ENCODE results near the gene RCAN2.
"Not testable (repeated sequence)": the region's sequence is repeated elsewhere in the genome, so short reads cannot be mapped to it uniquely, and the experiment has no call there.

Gene RCAN2

DNA sequence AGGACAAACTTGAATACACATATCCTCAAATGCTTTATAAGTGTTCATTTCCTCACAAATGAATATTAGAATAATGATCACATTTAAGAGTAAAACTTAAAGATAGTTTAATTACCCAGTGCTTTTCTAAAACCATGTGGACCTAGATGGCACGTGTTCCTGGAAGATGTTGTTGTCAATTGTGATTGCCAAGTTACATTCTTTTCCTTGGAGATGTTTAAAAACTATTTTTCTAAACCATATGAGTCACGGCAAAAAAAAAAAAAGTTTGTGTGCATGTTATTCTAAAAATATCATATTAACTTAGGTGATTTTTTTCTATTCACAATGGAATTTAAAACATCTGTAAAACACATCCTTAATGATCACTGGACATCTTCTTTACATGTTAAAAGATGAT lies 51.1 kb downstream of the RCAN2 start:
- DNase-seq (ENCODE audit: low spot score) = no peak

DNA sequence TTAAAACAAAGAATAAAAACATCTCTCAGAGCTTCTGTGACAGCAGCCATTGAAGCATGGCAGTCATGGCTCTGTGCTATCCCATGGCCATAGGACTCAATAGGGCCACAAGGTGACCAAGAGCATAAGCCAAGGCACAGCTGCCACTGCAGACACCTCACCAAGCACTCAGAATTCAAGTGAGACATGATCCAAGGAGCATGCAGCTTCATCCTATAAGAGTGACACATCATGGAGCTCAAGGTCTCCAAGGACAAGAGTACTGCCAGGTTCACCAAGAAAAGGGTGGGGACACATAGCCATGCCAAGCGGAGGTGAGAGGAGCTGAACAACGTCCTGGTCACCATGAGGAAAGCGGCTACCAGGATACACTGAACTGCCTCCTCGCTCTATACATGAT lies 53.0 kb downstream of the RCAN2 start:
- DNase-seq (ENCODE audit: low spot score) = no peak

DNA sequence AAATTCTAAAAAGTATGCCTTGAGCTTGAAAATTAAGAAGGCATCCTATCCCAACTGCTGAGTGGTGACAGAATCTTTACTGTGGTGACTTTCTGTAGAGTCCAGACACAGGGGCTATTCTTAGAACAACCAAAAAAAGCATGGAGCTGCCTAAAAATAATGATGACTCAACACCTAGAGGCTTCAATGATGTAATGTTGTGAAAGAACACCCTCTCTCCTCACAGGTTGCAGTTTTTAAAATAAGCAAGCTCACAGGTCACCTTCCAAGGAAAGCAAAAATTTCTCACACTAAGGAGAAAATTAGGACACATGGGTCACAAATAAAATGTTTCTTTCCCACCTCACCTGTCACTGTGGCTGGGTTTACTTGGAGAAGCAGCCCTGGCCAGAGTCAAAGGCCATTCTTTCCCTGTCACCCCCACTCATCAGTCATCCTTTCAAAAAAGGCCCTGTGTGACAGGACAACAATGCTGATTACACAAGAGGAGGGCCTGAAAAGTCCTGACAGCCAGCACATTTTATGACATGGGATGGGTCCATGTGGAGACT lies 53.5 kb downstream of the RCAN2 start:
- no peak for DNase-seq (ENCODE audit: low spot score)

DNA sequence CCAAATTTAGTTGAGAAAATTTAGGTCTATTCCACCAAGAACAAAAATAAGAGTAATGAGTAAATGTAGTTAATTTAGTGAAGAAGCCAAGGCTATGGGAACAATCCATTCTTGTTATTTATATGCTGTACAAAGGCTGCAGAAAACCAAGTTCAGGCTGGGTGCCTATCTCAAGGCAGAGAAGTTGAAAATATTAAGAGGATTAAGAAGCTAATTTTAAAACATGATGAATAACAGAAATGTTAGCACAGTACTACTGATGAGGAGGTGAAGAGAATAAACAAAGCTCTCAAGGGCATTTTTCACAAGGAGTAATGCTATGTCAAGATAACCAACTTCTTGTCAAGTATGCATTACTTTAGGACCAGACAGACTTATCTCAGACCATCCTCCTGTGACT lies 68.6 kb downstream of the RCAN2 start:
- DNase-seq (ENCODE audit: low spot score) = no peak

DNA sequence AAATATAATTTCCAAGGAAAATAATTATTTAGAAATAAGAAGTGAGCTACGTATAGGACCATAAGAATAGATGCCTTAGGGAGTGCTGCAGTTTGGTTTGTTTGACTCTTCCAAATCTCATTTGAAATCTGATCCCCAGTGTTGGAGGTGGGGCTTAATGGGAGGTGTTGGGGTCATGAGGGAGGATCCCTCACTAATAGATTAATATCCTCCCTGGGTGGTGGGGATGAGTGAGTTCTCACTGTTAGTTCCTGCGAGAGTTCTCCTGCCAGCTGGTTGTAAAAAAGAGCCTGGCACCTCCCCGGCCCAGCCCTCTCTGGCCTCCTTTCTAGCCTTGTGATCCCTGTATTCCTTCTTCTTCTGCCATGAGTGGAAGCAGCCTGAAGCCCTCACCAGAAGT lies 69.3 kb downstream of the RCAN2 start:
- DNase-seq (ENCODE audit: low spot score) = no peak

DNA sequence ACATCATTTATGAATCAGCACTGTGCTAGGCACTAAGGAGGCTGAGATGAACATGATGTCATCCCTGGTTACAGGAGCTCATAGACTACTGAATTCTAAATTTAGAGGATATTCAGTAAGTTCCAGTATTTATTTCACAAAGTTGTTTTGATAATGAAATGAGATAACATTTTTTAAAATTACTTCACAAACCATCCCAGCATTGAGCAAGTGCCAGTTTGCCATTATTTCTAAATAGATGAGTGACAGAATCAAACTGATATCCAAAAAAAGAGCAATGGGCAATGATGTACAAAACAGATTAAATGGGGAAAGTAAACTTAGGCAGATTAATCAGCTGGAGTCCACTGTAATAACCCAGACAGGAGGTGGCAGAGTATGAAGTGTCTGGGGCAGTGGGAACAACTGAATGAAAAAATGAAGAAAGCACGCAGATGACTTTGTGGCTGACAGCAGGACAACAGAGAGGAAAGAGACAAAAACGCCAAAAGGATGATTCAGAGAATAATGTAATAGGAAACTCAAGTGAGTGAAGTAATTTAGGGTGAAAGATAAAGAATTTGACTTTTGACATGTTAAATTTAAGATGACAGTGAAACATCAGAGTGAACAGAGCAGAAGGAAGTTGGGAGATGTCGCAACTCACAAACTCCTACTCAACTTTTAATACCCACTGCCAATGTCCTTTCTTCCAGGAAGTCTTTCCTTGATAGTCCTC lies 70.2 kb downstream of the RCAN2 start:
- DNase-seq (ENCODE audit: low spot score) = no peak

DNA sequence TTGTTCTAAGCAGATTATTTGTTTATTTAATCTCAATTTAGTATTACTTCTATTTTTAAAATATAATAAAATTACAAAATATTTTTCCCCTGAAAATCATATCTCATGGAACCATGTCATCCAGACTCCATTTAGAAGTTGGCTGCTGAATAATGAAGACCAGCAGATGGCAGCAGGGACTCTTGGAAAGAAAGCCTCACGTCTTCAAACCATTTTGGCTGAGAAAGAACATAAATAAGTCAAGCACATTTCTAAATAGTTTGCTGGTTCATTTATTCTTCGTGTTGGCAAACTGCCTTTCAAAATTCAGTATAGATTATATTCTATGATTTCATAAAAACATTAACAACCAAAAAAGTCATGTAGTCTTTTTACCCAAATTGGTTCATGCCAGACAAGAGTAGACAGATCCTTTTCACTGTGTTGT lies 71.7 kb downstream of the RCAN2 start:
- peak; percentile 88 for DNase-seq (ENCODE audit: low spot score)

DNA sequence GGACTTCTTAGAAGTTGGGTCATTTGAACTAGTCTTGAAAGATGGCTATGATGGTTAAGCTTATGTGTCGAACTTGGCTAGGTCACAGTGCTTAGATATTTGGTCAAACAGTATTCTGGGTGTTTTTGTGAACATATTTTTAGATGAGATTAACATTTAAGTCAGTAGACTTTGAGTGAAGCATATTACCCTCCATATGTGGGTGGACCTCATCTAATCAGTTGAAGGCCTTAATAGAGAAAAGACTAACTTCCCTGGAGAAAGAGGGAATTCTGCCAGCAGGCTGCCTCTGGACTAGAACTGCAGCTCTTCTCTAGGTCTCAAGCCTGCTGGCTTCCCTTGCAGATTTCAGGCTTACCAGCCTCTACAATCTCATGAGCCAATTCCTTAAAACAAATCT lies 76.9 kb downstream of the RCAN2 start:
- no peak for DNase-seq (ENCODE audit: low spot score)

DNA sequence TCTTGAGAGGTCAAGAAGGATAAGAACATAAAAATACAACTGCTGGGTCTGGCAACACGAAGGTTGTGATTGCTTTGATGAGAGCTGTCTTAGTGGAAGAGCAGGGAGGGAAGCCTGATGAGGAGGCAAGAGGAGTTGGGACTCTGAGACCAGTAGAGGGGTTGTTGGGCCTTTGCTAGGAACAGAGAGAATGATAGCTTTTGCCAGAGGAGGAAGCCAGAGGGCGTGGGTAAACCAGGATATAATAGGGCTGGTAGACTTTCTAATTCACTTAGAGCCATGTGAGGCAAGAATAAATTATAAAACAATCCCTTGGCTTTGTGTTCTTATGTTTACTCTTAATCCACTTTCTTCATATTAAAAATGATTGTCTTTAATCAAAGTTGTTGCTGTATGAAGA lies 78.6 kb downstream of the RCAN2 start:
- DNase-seq (ENCODE audit: low spot score) = no peak

DNA sequence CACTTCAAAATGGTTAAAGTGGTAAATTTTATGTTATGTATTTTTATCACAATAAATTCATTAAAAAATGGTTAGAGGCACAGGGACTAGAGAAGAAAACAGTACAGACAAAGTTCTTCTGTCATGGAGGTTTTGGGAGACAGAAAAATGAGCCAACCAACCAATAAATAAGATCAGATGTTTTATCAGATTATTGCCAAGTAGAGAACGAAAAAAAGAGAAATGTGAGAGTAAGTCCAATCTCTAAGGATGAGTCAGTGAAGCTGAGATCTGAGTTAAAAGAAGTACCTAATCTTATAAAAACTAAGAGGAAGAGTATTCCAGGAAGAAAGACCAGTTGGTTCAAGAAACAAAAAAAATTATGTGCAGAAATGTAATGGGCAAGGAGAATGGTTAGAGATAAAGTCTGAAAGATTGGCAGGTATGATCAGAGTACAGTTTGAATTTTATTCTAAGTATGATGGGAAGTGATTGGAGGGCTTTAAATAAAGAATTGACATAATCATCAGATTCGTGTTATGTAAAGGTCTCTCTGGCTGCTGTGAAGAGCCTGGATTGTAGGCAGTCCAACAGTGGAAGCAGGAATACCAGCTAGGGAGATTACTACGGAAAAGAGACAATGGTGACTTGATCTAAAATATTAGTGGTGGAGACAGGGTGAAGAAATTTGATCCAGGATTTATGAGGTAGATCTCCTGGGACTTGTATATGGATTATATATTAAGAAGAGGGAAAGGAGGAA lies 79.6 kb downstream of the RCAN2 start:
- DNase-seq (ENCODE audit: low spot score) = no peak

DNA sequence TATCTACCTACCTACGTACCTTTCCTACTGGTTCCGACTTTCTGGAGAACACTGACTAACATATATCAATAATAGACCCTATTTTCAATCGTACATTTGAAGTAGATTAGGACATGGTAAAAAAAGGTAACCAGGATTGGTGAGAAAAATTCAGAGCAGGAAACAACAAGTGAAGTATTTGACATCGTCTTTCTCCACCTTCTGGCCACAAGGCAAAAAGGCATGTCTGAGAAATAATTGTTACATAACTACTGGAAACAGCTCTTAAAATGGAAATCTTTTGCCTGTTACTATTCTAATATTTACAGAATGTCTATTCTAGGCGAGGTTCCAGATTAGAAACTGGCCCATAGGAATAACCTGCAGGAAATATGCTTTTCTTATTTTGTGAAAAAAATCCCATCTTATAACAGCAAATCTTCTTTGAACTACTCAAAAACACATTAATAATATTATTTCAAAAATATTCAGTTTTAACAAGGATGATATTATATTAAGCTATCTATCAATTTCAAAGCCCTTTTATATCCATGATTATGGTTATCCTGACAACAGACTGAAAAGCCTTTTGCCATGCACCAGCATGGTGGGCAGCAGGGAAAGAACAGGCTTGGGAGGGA lies 80.8 kb downstream of the RCAN2 start:
- peak; percentile 84 for DNase-seq (ENCODE audit: low spot score)

DNA sequence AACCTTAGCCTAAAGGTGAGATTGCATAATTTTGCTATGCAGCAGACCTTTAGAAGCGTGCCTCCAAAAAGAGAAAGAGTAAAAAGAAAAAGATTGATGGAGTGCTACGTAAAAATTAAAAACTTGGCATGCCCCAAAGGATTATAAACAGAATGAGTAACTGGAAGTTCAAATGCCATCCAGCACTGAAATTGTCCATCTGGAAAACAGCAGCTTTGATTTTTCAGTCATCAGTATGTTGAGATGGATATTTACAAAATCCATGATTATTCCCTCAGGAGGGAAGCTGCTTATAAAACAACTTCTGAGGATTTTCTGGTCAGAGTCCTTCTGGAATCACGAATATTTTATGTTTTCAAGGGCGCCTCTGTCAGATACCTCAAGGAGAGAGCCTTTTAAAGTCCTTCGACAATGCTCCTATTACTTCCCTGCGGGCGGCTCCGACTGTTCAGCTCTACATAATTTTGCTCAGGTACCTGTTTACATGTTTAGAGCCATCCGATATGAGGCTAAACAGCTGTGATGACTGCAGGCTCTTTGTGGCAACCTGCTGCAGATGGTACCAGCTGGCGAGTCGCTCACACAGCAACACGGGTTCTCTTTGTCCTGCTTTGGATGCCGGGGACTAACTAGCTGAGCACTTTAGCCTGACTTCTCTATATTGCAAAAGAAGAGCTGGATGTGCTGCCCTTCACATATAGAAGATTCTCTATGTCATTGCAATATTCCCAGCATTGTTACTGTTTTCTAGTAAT lies 83.3 kb downstream of the RCAN2 start:
- DNase-seq (ENCODE audit: low spot score) = peak; percentile 44

DNA sequence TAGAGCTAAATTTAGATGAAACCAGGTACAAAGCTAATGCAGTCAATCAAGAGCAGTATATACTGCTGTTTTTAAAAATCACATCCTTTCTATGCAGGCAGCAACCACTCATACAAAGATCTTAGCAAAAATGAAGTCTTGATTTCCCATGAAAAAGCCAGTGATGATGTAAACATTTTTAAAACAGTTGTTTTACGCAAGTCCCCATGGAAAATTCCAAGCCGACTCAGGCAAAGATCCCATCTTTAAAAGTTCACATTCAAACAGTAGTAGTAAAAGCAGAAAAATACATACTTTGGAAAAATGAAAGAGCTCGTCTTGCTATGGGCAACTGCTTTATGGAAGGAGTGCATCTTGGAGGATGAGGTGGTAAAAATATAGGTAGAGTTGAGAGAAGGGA lies 84.0 kb downstream of the RCAN2 start:
- DNase-seq (ENCODE audit: low spot score) = no peak

DNA sequence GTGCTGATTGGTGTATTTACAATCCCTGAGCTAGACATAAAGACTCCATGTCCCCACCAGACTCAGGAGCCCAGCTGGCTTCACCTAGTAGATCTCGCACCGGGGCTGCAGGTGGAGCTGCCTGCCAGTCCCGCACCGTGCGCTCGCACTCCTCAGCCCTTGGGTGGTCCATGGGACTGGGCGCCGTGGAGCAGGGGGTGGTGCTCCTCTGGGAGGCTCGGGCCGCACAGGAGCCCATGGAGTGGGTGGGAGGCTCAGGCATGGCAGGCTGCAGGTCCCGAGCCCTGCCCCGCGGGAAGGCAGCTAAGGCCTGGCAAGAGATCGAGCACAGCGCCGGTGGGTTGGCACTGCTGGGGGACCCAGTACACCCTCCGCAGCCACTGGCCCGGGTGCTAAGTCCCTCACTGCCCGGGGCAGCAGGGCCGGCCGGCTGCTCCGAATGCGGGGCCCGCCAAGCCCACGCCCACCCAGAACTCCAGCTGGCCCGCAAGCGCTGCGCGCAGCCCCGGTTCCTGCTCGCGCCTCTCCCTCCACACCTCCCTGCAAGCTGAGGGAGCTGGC lies 85.5 kb downstream of the RCAN2 start:
- not testable (repeated sequence) for DNase-seq (ENCODE audit: low spot score)

DNA sequence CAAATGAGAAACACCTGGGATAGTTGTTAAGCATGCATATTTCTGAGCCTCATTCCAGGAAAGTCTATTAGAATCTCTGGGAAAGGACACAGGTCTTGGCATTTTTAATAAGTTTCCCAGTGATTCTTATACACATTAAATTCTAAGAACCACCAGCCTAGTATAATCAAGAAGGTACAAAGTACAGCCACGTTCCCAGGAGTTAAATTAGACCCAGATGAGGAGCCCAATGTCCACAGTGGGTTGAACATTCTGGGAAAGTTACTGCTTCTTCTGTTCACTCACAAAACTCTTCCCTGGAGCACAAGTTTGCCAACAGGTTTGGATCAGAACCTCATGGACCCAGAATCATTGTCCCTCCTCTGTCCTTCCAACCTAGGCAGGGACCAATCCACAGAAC lies 90.4 kb downstream of the RCAN2 start:
- no peak for DNase-seq (ENCODE audit: low spot score)

DNA sequence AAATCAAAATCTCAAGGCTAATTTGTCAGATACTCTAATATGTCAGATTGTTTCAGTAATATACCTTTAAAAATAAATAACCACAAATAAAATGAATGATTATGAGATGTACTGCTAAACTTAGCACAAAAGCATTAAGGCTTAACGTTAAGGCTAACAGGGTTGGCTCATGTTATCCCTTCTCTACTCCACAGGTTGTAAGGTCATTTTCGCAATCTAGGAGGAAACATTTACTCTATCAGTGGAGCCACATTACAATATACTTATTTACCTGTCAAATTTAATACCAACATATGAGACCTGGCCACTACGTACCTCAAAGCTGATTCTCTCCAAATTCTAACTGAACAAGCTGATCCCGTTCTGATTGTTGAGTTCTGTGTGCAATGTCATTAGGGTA lies 95.7 kb downstream of the RCAN2 start:
- no peak for DNase-seq (ENCODE audit: low spot score)

DNA sequence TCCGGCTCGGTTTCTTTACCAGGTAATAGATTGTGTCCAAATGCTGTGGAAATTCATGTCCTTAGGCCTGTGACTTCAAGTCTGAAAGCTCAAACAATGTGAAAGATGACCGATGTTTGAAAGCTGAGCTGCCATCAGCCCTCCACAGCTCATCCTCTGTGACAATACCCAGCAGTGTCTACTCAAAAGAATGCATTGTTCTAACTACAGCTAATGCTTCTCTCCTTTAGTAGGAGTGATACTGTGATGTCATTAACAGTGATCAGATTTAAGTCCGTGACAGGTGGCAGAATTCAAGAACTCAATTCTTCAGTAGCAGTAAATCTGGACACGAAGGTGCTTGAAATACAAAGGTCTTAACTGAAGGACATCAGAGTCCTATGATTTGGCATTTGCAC lies 97.3 kb downstream of the RCAN2 start:
- peak; percentile 76 for DNase-seq (ENCODE audit: low spot score)

DNA sequence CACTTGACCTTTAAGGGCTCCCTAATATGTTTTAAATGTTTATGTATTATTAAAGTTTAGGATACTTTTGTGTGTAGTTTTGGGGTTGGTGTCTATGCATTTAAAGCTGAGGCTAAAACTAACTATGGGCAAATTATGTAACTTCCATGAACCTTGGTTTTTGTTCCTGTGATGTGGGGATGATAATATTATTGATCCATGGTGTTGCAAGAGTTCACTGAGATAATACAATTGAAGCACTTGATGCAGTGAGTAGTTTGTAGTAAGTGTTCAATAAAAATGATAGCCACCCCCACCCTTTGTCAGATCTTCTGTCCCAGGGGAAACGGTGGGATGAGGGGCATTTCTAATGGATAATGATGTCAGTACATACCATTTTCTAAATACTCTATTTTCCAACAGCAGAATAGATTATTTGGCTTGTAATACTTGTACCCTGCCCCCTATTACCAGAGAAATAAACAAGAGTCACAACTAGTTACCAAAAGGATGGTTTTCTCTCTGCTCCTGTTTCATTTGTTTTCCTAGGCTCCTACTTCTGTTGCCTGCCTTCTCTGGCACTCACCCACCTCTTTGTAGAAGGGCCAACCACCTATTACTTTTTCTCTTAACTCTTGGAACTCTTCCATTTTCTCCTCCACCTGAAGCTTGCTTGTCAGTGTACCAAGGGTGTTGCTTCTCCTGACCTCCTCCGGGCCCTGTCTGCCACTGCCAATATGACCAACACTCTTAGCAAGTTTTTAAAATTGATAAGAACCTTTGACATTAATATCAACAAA lies 97.9 kb downstream of the RCAN2 start:
- no peak for DNase-seq (ENCODE audit: low spot score)

DNA sequence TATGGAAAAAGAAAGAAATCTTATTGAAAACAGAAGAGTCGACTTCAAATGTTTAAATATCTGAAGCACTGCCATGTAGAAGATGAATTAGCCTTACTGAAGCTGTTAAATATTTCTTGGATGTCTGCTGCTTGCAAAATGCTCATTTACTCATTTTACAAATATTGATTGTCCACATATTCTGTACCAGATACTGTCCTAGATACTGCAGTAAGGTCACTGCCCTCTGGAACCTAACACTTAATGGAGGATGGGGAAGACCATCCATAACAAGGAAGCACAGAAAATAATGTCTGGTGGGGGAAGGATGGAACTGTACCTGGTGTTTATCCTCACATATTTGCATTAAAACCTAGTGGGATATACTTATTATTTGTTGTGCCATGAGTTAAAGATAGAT lies 99.0 kb downstream of the RCAN2 start:
- DNase-seq (ENCODE audit: low spot score) = no peak

DNA sequence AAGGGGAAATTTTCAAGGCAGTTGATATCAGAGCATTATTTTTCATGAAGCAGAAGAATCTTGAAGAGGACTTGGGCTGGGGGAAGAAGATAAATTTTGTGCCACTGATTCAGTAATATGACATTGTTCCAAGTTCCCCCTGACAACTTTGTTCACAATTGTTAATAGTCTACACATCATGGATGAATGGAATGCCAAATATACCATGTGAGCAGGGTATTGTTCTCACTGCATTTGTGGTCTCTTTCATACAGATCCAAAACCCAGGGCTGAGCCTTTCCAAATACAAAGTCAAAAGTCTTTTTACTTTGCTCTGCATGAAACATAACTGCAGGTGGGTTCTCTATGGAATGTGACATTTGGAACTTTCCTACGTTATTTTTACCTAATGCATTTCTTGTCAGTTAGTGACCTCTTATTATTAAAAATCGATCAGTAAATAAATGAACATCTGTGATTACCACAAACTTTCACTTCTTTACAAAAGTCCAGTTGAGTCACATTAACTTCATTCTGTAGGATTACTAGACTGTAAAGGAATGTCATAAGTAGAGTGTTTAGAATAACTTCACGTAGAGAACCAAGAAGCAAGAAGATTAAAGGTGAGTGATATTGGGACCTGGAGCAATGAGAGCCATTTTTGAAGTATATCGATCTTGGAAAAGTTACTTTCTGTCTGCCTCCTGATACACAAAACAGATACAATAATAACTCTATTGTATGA lies 100.9 kb downstream of the RCAN2 start:
- peak; percentile 84 for DNase-seq (ENCODE audit: low spot score)
